HTERT RPE-1 (cell line): Measurements from ENCODE around the gene DLAT.
"Not testable (repeated sequence)": the region's sequence is repeated elsewhere in the genome, so short reads cannot be mapped to it uniquely, and the experiment has no call there.

Source experiments
- in situ Hi-C: fragments of 300-500 bp; cut with MboI; formaldehyde crosslinking; loops from 4 replicates; pipeline ENCODE4 v1.14.3; 2020; ENCODE audit warnings: low sequenced_read_pairs

Gene DLAT

DNA sequence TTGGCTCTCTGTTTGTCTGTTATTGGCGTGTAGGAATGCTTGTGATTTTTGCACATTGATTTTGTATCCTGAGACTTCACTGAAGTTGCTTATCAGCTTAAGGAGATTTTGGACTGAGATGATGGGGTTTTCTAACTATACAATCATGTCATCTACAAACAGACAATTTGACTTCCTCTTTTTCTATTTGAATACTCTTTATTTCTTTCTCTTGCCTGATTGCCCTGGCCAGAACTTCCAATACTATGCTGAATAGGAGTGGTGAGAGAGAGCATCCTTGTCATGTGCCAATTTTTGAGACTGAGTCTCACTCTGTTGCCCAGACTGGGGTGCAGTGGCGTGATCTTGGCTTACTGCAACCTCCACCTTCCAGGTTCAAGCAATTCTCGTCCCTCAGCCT is 23.0 kb downstream of the DLAT start:
- in situ Hi-C loops = not testable (repeated sequence)

DNA sequence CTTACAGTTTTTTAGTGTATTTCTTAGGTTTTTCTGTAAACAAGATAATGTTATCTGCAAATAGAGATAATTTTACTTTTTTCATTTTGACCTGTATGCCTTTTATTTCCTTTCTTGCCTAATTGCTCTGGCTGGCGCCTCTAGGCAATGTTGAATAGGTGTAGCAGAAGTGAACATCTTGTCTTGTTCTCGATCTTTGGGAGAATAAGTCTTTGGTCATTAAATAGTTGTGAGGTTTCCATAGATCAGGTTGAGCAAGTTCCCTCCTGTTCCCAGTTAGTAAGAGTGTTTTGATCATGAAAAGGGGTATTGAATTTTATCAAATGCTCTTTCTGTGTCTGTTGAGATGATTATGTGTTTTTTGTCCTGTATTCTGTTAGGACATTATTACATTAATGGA is 24.6 kb downstream of the DLAT start:
- in situ Hi-C loops = no loop called here

DNA sequence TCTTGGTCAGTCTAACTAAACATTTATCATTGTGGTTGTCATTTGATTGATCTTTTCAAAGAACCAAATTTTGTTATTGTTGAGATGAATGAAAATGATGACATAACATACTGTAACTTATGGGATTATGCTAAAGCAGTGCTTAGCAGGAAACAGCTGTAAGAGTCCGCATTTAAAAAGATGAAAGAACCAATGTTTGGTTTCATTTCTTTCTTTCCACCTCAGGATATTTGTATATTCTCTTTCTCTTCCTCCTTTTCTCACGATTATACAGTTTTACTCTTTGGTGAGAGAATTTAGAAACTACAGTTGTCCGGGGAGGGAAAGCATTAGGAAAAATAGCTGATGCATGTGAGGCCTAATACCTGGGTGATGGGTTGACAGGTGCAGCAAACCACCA is 25.5 kb downstream of the DLAT start:
- in situ Hi-C loops = no loop called here

DNA sequence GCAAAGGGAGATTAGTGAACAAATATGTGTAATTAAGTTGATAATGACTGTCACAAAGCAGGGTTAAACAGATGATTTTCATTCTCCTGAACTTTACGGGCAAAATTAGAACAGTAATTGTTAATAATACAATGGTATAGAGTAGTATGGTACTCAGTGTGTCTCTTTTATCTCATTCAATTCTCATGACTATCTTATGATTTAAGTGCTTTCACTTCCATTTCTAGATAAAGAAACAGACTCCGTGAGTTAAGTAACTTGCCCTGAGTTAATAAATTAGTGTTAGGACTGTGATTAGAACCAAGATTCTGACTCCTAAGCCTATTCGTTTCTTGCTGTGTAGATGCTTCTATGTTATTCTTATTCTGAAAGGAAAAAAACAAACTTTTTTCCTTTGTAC is 26.6 kb downstream of the DLAT start:
- in situ Hi-C loops = no loop called here

DNA sequence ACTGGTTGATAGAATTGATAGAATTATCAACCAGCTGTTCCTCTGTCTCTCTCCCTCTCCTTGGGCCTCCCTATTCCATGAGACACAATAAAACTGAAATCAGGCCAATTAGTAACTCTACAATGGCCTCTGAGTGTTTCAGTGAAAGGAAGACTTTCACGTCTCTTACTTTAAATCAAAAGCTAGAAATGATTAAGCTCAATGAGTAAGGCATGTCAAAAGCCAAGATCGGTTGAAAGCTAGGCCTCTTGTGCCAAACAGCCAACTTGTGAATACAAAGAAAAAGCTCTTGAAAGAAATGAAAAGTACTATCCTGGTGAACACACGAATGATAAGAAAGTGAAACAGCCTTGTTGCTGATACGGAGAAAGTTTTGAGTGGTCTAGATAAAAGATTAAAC is 32.0 kb downstream of the DLAT start:
- in situ Hi-C loops = no loop called here

DNA sequence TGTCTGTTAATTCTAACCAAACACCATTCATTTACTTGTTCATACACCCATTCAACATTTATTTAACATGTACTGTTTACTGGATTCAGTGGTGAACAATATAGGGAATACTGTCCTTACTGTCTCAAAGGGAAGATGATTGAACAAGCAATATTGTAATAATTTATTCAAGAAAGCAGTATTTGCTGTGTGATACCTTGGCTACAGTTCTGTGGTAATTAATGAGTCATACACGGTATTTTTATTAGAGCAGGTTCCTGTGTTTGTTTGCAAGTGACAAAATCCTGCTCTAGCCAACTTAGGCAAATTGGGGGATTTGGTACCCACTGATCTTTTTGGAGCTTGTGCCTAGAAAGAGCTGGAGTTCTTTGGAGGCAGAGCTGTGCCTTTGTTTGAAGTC is 32.9 kb downstream of the DLAT start:
- in situ Hi-C loops = no loop called here

DNA sequence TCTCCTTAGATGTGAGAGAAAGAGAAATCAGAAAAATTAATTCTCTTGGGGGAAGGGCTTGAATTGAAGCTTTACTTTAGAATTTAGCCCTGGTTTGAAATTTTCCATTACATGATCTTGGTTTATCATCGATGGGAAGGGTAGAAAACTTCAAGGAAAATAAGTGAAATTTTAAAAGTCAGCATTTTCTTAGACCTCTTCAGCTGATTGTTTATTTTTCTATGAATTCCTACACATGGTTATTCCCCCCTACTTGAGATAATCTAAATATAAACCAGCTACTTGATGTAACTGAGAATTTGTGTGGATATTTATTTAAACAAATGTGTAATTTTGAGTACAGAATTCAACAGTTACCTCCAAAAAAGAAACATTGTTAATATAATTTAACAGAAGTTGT is 37.7 kb downstream of the DLAT start:
- in situ Hi-C loops = no loop called here

DNA sequence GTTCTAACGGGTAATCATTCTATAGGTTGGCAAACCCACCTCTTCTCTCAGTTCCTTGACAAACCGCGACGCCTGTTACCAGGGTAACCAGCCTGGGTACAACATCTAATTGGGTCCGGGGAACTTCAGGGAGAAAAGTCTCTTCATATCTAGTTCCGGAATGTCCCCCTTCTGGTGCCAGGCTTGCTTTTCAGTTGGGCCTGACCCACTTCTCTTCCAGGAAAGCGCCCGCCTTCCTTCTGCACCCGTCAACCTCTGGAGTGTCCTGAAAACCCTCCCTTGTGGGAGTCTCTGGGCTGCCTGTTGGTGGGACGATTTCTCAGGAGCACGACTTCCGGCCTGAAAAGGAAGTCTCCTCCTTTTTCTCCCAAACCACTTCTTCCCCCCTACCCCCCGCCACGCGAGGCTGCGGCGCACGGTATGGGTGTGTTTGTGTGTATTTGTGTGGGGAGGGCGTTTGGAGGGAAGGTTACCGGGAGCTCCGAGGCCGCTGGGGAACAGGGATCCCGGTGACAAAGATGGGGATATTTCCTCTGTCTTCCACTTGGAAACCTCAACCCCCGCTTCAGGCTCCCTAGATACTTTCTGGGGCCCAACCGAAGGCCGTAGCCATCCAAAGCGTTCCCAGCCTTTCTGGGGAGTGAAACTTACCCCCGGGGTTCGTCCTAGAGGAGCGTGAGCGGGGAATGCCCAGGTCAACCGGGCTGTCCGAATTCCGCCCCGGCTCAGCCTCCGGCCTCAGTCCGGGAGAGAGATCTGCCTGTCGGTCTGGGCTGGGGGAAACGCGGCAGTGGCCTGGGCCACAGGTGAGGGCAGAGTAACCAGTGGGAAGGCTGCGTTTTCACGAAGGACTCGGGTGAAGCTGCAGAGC is 49.0 kb downstream of the DLAT start, which contains the start of the genes NKAPD1 and PIH1D2:
Gene NKAPD1 (plus strand): TSS at position 359 of the 871 bp plus-strand sequence. CDS start 1,276 bp downstream, outside the sequence.
Gene PIH1D2 (minus strand): TSS at position 77 of the 871 bp plus-strand sequence. CDS start 843 bp downstream, outside the sequence.
- in situ Hi-C loops = no loop called here

DNA sequence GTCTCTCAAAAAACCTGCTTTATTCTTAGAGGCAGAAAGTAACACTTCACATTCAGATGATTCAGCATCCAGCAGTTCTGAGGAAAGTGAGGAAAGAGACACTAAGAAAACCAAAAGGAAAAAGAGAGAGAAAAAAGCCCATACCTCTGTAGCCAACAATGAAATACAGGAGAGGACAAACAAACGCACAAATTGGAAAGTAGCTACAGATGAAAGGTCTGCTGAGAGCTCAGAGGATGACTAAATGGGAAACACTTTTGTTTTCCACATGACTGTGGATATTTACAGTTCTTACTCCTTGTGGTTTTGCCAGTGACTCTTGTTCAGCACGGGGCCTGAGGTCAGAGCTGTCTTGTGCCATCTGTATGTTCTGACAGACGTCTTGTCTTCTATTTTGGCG is 57.5 kb downstream of the DLAT start:
- in situ Hi-C loops = no loop called here

DNA sequence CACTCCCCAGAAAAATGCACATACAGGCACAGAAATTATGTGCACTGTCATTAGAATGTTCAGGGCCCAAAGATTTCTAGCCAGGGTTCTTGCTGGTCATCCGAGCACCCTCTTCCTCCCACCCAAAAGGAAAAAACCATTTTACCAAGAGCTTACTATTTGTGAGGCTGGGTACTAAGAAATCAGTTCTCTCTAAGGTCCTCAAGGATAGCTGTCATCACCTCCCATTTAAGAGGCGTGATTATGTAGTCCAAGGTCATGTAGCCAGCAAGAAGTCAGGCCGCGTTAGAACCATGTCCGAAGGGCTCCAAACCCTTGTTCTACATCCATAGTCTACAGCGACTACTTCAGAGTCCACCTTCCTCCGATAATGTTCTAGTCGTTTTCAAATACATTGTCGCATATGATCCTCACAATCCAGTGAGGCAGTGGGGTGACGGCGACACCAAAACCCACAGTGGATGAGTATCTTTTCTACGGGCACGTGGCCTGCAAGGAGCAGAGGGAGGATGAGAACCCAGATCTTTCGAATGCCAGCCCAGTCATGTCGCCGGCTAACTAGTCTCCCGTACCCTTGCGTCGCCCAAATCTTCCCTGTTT is 60.7 kb downstream of the DLAT start:
- in situ Hi-C loops = no loop called here

DNA sequence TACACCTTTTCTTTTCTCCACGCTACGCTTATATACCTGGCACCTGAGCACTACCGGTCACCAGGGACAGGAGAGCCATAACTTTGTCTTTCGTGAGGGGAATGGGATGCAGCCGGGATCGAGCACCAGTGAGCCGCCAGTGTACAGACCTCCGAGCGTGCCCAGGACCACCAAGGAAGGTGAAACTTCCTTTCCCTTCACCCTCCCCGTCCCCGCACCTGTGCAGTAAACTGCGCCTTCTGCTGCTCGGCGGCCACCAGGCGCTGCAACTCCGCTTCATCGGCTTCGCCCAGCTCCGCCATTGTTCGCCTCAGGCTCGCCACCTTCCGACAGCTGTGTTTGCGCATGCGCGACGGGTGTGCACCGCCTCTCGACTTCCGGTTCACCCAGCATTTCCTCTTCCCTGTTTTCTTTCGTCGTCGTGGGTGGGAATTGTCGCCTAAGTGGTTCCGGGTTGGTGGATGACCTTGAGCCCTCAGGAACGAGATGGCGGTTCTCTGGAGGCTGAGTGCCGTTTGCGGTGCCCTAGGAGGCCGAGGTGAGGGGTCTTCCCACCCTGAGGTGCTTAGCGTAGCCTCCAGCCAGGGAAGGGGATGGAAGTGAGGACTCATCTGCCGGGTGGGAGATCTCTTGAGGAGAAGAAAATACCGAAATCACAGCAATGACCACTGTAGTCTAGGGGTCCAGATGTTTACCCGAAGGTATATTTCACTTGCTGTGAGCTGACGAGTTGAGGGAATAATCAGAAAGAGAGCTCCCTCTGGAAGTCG is 61.4 kb downstream of the DLAT start, which contains the start of the genes SDHD and TIMM8B:
Gene SDHD (plus strand): TSS at position 452 of the 770 bp plus-strand sequence. CDS start 35 bp downstream, at position 487.
Gene TIMM8B (minus strand): TSS at position 335 of the 770 bp plus-strand sequence. CDS start 33 bp downstream, at position 302.
- in situ Hi-C loops = no loop called here

DNA sequence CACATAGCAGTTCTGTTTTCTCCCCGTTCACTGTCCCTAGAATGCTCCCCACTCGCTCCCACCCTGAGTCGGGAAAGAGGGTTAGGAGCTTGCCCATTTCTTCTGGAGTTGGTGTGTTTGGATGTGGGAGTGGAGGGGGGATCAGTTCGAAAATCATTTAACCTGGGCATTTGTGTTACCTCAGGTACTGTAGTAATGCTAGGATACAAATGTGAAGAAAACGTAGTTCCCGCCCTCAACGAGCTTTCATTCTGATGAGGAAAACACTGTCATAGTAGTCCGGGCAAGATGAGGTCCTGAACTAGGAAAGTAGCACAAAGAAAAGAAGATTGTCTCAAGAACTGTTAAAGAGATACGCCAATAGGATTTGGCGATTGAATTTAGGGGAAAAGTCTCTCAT is 62.0 kb downstream of the DLAT start:
- in situ Hi-C loops = no loop called here

DNA sequence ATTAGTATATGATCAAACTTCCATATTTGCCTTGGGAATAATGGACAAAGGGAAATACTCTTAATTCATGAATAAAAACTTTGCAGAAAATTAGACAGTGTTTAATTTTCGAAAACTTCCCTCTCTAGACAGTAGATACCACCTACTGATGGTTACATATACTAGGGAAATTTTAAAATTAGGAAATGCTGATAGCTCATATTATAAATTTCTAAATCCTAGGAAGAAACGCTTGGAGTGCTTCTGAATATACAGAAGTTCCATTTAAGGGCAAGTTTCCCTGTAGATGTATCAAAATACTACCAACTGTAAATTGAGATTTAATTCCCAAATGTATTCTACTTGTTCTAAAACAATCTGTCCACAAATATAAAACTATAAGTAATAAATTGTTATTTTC is 70.1 kb downstream of the DLAT start:
- in situ Hi-C loops = not testable (repeated sequence)

DNA sequence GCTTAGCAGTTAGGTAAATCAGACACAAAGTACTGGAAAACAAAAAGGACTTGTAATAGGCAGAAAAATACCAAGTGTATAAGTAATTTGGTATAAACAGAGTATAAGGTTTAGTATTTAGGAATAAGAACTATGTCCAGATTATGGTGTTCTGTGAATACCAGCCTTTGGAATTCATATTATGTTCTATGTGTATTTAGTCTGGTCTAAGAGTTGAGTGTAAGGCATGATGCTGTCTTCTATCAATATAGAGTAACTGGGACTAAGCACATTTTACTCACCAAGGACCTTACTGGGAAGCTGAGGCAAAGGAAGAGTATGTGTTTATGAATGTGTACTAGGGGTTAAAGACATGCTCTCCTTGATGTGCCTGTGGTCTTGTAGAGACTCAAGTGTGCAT is 71.0 kb downstream of the DLAT start:
- in situ Hi-C loops = no loop called here

DNA sequence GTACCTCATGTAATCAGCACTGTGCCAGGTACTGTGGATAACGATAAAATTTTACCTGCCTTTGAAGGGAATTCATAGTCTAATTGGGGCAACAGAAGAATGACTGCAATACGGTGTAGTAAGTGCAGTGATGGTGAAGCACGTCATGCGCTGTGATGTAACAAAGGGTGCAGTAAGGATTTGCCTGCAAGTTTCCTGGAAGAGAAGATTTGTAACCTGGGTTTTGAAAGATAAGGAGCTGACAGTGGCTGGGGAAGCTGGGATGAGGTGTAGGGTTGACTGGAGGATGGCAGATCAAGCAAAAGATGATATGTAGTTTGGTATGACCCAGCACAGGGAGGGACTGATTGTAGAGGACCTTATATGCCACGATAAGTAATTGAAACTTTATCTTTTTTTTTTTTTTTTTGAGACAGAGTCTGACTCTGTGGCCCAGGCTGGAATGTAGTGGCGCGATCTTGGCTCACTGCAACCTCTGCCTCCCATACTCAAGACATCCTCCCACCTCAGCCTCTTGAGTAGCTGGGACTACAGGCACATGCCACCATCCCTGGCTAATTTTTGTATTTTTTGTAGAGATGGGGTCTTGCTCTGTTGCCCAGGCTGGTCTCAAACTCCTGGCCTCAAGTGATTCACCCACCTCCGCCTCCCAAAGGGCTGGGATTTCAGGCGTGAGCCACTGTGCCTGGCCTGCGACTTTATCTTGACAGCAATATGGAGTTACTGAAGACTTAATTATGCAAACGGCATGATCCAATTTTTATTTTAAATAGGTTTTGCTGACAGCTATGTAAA is 72.7 kb downstream of the DLAT start:
- in situ Hi-C loops = no loop called here

DNA sequence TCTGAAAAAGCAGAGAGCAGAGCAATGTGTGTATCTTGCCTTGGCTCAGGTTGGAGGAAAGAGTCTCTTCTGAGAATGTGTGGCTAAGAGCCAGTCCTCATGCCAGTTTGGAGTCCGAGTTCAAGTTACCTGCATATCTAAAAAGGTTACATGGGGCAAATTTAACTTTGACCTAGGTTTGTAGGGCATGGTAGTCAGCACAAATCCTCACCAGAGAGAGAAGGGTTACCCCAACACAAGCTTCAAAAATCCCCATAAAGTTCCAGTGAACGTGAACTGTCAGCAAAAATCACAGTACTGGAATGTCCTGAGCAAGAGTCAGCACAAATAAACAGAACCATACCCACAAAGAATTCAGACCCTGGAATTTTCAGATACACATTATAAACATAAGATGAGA is 75.3 kb downstream of the DLAT start:
- in situ Hi-C loops = no loop called here

DNA sequence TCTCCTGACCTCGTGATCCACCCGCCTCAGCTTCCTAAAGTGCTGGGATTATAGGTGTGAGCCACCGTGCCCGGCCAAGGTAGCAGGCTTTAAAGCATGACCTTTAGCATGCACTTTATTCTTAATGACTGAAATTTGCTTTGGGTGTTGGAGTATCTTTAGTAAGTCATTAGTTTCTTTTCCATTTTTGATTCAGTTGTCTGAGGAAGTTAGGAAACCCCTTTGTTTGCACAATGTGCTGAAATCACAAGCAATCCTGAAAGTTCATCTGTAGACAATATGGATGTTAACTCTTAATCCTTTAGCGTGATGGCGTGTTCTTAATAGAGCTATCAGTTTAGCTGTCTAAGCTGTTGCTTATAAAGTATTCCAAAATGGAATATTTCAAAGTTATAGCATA is 78.2 kb downstream of the DLAT start:
- in situ Hi-C loops = no loop called here

DNA sequence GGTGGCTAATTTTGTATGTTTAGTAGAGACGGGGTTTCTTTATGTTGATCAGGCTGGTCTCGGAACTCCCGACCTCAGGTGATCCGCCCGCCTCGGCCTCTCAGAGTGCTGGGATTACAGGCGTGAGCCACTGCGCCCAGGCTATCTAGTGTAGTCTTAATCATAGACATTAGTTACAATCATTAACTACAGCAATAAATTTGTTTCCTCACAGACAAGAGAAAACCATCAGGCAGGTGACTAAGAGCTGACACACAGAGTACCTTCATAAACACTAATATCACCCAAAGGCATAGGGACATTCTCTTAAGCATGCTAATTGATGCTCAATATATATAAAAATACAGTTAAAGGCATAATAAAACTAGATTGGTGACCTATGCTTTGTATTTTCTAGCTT is 80.9 kb downstream of the DLAT start:
- in situ Hi-C loops = no loop called here
